HG02970 (cell line): Measurements from ENCODE around the gene CD200.
"Not testable (repeated sequence)": the region's sequence is repeated elsewhere in the genome, so short reads cannot be mapped to it uniquely, and the experiment has no call there.

ENCODE experiments used
- ATAC-seq: cut with Tn5 transposase; IDR thresholded peaks from one replicate; pipeline ENCODE4 v1.9.1; 2021; ENCODE audit warnings: mild to moderate bottlenecking, moderate library complexity, moderate number of reproducible peaks; ENCODE audit not compliant: unreplicated experiment, low FRiP score

The CD200 gene

GRCh38 chr3:112381673-112382542, 49.0 kb downstream of the CD200 start:
- ATAC-seq = no peak

GRCh38 chr3:112382543-112383160, 49.7 kb downstream of the CD200 start:
- ATAC-seq = no peak

GRCh38 chr3:112384769-112385168, 51.8 kb downstream of the CD200 start:
- ATAC-seq = no peak

GRCh38 chr3:112388972-112389371, 56.0 kb downstream of the CD200 start:
- ATAC-seq = no peak

- no peak for ATAC-seq
These were observed 57.0 kb downstream of the CD200 start for GRCh38 chr3:112389961-112390360.

- no peak for ATAC-seq
These were observed 58.1 kb downstream of the CD200 start for GRCh38 chr3:112390783-112391641.

- ATAC-seq = no peak
These were observed 58.7 kb downstream of the CD200 start for GRCh38 chr3:112391648-112392047.

GRCh38 chr3:112392393-112393359, 59.7 kb downstream of the CD200 start:
- no peak for ATAC-seq

GRCh38 chr3:112393360-112393728, 60.4 kb downstream of the CD200 start:
- no peak for ATAC-seq

- ATAC-seq = no peak
These were observed 61.2 kb downstream of the CD200 start for GRCh38 chr3:112394003-112394640.

- ATAC-seq = no peak
These were observed 62.4 kb downstream of the CD200 start for GRCh38 chr3:112395181-112395895.

- no peak for ATAC-seq
These were observed 62.9 kb downstream of the CD200 start for GRCh38 chr3:112395896-112396290.

GRCh38 chr3:112397556-112397955, 64.6 kb downstream of the CD200 start:
- ATAC-seq = no peak

- ATAC-seq = no peak
These were observed 66.1 kb downstream of the CD200 start for GRCh38 chr3:112399064-112399463.

- ATAC-seq = not testable (repeated sequence)
These were observed 66.6 kb downstream of the CD200 start for GRCh38 chr3:112399554-112399953.

GRCh38 chr3:112400317-112400716, 67.4 kb downstream of the CD200 start:
- ATAC-seq = not testable (repeated sequence)

- no peak for ATAC-seq
These were observed 68.7 kb downstream of the CD200 start for GRCh38 chr3:112401617-112402016.

GRCh38 chr3:112403103-112403502, 70.1 kb downstream of the CD200 start:
- no peak for ATAC-seq
